ENCODE results near the gene RBM7. TPM values are rescaled to one million over a fixed set of nuclear protein-coding genes. Genes with fewer than 3 reads are reported as not detected.

The RBM7 gene
- total and polyA plus RNA-seq, 2 of the 13 experiments (the other 11 are each of a cell fraction or from before 2014, with no cell fraction given): 30.5 to 32.3 TPM

GRCh38 chr11:114426280-114426679 is 25.8 kb downstream of the RBM7 start:
- Histone ChIP-seq H3K79me2 (ENCODE audit: insufficient read depth, low read length) (no peaks in the 10 kb centered on the region), H3K4me2 (ENCODE audit: low read depth, low read length) (no peak overlapping the region), H3K36me3 (replicated peaks in 1 of 2; ENCODE audit: control insufficient read depth in 1 of 2, insufficient read depth in 2 of 2, low read length in 2 of 2) (no peaks in the 10 kb centered on the region), H3K4me3 (replicated peaks in 1 of 3; ENCODE audit: insufficient read depth in 1 of 3, low read depth in 2 of 3, low read length in 3 of 3) (no peak overlapping the region), H4K20me1 (ENCODE audit: insufficient read depth, low read length) (no peaks in the 10 kb centered on the region), H2AFZ (ENCODE audit: low read length) (no peak overlapping the region), H3K27ac (ENCODE audit: extremely low read length, insufficient read depth, low read length) (no peak overlapping the region), H3K9ac (ENCODE audit: insufficient read depth, low read depth, low read length) (no peak overlapping the region), H3K9me3 (ENCODE audit: low read length) (no peaks in the 10 kb centered on the region), H3K27me3 (ENCODE audit: control insufficient read depth in 1 of 2, insufficient read depth in 2 of 2, low read length in 2 of 2) (no peaks in the 10 kb centered on the region), H3K4me1 (ENCODE audit: insufficient read depth, low read length) (no peaks in the 10 kb centered on the region)
- CTCF ChIA-PET (ENCODE audit: low intra/inter-chr PET ratio, low total read pairs): no interaction called here
- in situ Hi-C loops (cut with HindIII; ENCODE audit: extremely low pct_ligation_motif_present, low pct_unique_long_range_greater_than_20kb): no loop called here
- POLR2A ChIA-PET: no interaction called here
- intact Hi-C loops (cut with micrococcal nuclease; ENCODE audit: unreplicated experiment): no loop called here
- no peak for FAIRE-seq
- BruUV-seq (replicated peaks): no TSS peak
- ATAC-seq: no peak
- WGBS (ENCODE audit: low lambda C conversion rate): 83% methylated on average over 2 of the region's 4 CpGs
- DNase-seq (ENCODE audit: low spot score): no peak
- TF ChIP-seq TCF7L2 (IDR thresholded peaks at IDR 0.05; ENCODE audit: low read depth, low read length) (no peak), CBX5 (CRISPR knock-in tag; IDR thresholded peaks at IDR 0.05; ENCODE audit: borderline replicate concordance) (no peak), ZHX2 (IDR thresholded peaks at IDR 0.05; ENCODE audit: low read depth) (no peak), ZHX2 (CRISPR knock-in tag; IDR thresholded peaks at IDR 0.05; ENCODE audit: borderline replicate concordance) (no peak), HMG20B (CRISPR knock-in tag; conservative IDR thresholded peaks at IDR 0.05) (no peak), ZNF318 (CRISPR knock-in tag; IDR thresholded peaks at IDR 0.05) (no peak), TERF1 (CRISPR knock-in tag; IDR thresholded peaks at IDR 0.05) (no peak), JUNB (CRISPR knock-in tag; IDR thresholded peaks at IDR 0.05; ENCODE audit: borderline replicate concordance) (no peak), KDM5A (IDR thresholded peaks at IDR 0.05; ENCODE audit: borderline replicate concordance, low read length) (no peak)
